Activated CD8-positive, alpha-beta T cell treated with anti-CD3 and anti-CD28 coated beads, Interleukin-2, amount 10 ng/mL, durations not matched to agents 7 days and 5 days (primary cell): ENCODE measurements around the gene MAGI2. TPM values are rescaled to one million over a fixed set of nuclear protein-coding genes. Genes with fewer than 3 reads are reported as not detected.

Experiments
- ATAC-seq: fragments of 150-1000 bp; cut with Tn5 transposase; one replicate; pipeline ENCODE4 v1.10.0; 2021; ENCODE audit warnings: moderate library complexity
- CTCF ChIA-PET: fragments of 350-600 bp; sonication (Branson Sonifier 250); formaldehyde crosslinking; loops from one replicate; lab custom pipeline; 2021; ENCODE audit warnings: antibody characterized with exemption; lab: Charles Lee
- POLR2A ChIA-PET: fragments of 350-600 bp; sonication (Branson Sonifier 250); formaldehyde crosslinking; loops from one replicate; lab custom pipeline; 2021; ENCODE audit warnings: antibody characterized with exemption; lab: Charles Lee
- DNase-seq: peaks from one replicate; pipeline ENCODE4 v3.0.0-alpha.2; 2020
- H3K27ac Mint-ChIP-seq: one replicate; pipeline ENCODE4 v1.8.0; 2021; ENCODE audit warnings: mild to moderate bottlenecking, mixed read lengths
- H3K27me3 Mint-ChIP-seq: one replicate; pipeline ENCODE4 v1.8.0; 2021; ENCODE audit warnings: low read depth, mixed read lengths
- H3K36me3 Mint-ChIP-seq: one replicate; pipeline ENCODE4 v1.8.0; 2021; ENCODE audit warnings: low read depth, mixed read lengths
- H3K4me1 Mint-ChIP-seq: one replicate; pipeline ENCODE4 v1.8.0; 2021; ENCODE audit warnings: low read depth, mixed read lengths
- H3K4me3 Mint-ChIP-seq: one replicate; pipeline ENCODE4 v1.8.0; 2021; ENCODE audit warnings: mild to moderate bottlenecking, mixed read lengths
- H3K9me3 Mint-ChIP-seq: one replicate; pipeline ENCODE4 v1.8.0; 2022; ENCODE audit warnings: mixed read lengths; ENCODE audit not compliant: insufficient read depth
- total RNA-seq, 2 experiments: library from RNA; stranded (reverse); gene quantifications; one replicate each; pipeline ENCODE4 v1.2.3, GENCODE V29; 2021

MAGI2 gene
- total RNA-seq, 2 experiments from 2014 or later: 0.05 TPM; not detected in 1

DNA sequence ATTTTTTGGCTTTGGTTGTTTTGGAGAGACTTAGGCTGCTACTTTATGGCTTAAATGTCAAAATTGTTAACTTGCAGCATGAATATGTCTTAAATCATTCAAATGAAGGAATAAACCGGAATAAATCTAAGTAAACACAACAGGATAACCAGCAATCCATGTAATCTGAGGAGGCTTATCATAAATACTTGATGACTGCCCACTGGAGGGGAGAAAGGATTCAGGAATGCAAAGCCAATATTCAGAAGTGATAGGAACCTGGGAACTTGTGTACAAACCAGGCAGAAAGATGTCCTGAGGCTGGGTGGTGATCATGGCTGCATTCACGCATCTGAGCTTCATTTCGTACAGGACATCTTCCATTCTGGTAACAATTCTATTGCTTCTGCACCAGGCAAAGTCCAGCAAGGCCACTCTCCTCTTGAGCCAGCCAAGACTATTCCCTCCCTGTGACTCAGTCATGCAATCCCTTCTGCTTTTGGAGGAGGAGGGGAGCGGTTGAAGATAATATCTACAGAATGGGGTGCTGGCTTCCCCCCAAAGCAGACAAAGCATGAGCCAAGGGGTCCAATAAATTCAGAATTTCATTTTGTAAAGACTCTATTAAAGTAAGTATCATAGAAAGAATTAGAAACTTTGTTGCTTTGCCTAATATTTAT is 1280.4 kb downstream of the MAGI2 start:
- POLR2A ChIA-PET: no interaction called here
- ATAC-seq (no peak), DNase-seq (no peak)
- CTCF ChIA-PET: no interaction called here
- Mint-ChIP-seq H3K27ac (no peak overlapping the region), H3K36me3 (no peaks in the 10 kb centered on the region), H3K9me3 (no peaks in the 10 kb centered on the region), H3K27me3 (peaks cover 3% of the 10 kb centered on the region), H3K4me1 (no peaks in the 10 kb centered on the region), H3K4me3 (no peak overlapping the region)

DNA sequence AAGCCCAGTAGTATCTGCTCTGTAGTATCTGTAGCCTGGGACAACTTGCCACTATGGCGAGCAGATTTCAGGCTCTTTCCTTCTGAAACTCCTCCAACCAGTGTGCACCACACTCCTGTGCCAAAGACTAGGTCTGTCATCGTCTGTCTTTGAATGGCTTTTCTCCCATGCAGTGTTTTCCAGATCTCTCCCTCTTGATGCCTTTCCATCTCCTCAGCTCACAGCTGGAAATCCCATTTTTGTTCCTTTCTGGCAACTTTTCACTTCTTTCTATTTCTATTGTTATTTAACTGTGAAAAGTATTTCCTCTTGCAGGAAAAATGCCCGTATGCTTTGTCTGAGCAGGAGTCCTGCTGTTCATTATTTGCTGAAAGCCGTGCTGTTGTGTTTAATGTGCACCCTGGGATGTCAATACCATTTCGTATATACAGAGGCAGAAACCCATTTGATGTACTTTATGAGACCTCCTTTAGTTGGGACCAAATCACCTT is 1281.2 kb downstream of the MAGI2 start:
- DNase-seq (no peak), ATAC-seq (no peak)
- H3K4me1 Mint-ChIP-seq: no peaks in the 10 kb centered on the region
- POLR2A ChIA-PET: no interaction called here
- no peaks in the 10 kb centered on the region for H3K9me3 Mint-ChIP-seq
- no peak overlapping the region for H3K27ac Mint-ChIP-seq
- CTCF ChIA-PET: no interaction called here
- no peak overlapping the region for H3K4me3 Mint-ChIP-seq
- H3K27me3 Mint-ChIP-seq: peaks cover 3% of the 10 kb centered on the region
- H3K36me3 Mint-ChIP-seq: no peaks in the 10 kb centered on the region

DNA sequence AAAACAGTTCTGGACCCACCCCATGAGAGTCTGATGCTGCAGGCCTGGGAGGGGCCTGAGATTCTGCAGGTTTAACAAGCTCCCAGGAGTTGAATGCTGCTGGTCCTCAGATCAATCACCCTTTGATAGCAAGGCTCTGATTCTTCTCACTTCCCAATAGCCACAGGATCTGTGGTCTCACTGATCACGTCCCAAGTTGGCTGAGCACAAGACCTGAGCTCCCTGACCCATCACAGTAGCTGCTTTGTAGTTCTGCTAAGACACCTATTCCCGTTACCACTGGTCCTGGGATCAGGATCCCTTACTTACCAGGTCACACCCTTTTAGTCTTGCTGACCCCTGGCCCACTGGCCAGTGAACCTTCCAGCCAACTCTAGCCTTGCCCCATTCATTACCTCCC is 1282.1 kb downstream of the MAGI2 start:
- DNase-seq (no peak), ATAC-seq (no peak)
- H3K27ac Mint-ChIP-seq: no peak overlapping the region
- POLR2A ChIA-PET: no interaction called here
- no peak overlapping the region for H3K4me3 Mint-ChIP-seq
- H3K27me3 Mint-ChIP-seq: peaks cover 3% of the 10 kb centered on the region
- no peaks in the 10 kb centered on the region for H3K36me3 Mint-ChIP-seq
- CTCF ChIA-PET: no interaction called here
- H3K9me3 Mint-ChIP-seq: no peaks in the 10 kb centered on the region
- H3K4me1 Mint-ChIP-seq: no peaks in the 10 kb centered on the region

DNA sequence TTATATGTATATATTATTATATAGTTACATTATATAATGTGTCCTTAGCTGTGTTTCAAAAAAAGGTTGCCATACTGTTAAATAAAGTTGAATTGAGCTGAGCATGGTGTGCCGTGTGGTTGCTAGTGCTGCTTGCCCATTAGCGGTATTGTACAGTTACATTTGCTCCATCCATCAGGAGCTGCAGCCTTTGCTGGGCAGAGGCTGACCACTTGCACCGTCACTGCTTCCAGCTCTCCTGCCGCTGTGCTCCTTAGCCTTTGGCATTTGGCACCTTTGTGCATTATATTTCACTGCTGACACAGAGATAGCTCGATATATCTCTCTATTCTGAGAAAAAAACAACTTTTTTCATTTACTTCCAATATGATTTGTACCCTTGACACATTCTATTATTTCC is 1282.7 kb downstream of the MAGI2 start:
- Mint-ChIP-seq H3K27me3 (peaks cover 3% of the 10 kb centered on the region), H3K4me3 (no peak overlapping the region), H3K27ac (no peak overlapping the region), H3K36me3 (no peaks in the 10 kb centered on the region), H3K4me1 (no peaks in the 10 kb centered on the region), H3K9me3 (no peaks in the 10 kb centered on the region)
- ATAC-seq (no peak), DNase-seq (no peak)
- ChIA-PET CTCF (no interaction called here), POLR2A (no interaction called here)

DNA sequence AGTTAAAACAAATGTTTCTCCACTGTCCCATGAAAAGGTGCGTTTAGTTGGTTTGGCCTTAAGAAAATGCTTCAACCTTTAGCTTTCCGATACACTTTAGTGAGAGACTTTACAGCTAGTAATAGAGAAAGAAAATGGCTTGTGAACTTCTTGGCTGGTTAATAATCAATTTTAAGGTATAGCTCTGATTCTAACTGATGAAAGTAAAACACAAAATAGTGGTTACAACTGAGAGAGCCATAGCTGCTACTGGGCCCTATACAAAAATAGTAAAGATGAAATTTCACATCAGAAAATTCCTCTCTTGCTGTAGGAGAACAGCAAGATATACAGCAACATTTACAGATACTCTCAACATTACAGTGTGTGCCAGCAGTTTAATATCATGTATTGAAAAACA is 1283.5 kb downstream of the MAGI2 start:
- peaks cover 3% of the 10 kb centered on the region for H3K27me3 Mint-ChIP-seq
- H3K4me3 Mint-ChIP-seq: no peak overlapping the region
- H3K4me1 Mint-ChIP-seq: no peaks in the 10 kb centered on the region
- no peak for ATAC-seq
- no peak for DNase-seq
- H3K36me3 Mint-ChIP-seq: no peaks in the 10 kb centered on the region
- CTCF ChIA-PET: no interaction called here
- H3K27ac Mint-ChIP-seq: no peak overlapping the region
- POLR2A ChIA-PET: no interaction called here
- no peaks in the 10 kb centered on the region for H3K9me3 Mint-ChIP-seq

DNA sequence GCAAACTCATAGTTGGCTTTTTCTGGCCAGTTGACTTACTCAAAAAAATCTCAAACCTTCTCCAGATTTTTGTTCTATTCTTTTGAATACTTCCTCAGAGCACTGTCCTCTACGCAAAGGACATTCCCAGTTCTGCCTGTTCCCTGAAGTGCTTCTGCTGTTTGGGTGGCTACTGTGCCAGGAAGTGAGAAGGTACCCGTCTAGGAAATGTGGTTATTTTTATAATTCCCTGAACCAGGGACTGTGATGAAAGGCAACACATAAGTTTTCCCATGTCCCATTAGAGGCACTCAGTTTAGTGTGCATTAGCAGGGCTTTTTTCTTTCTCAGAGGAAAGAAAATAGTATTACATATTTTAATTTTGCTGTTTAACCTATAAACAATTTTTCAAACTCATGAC is 1284.6 kb downstream of the MAGI2 start:
- Mint-ChIP-seq H3K9me3 (no peaks in the 10 kb centered on the region), H3K4me3 (no peak overlapping the region), H3K27me3 (peaks cover 3% of the 10 kb centered on the region), H3K4me1 (no peaks in the 10 kb centered on the region), H3K36me3 (no peaks in the 10 kb centered on the region), H3K27ac (no peak overlapping the region)
- no peak for DNase-seq
- ATAC-seq: no peak
- POLR2A ChIA-PET: no interaction called here
- CTCF ChIA-PET: no interaction called here

DNA sequence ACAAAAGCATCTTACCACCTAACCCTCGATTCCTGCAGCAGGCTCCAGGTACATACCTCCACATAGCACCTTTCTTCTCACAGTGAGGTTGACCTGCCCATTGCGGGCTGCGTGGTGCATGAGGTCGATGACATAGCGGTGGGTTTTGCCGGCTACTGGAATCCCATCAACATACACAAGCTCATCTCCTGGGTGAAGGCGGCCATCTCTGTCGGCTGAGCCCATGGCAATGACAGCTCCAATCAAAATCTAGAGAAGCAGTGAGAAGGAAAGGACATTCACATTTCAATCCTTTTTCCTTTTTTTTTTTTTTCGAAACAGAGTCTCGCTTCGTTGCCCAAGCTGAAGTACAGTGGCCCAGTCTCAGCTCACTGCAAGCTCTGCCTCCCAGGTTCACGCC is 1285.6 kb downstream of the MAGI2 start:
- Mint-ChIP-seq H3K27ac (no peak overlapping the region), H3K9me3 (no peaks in the 10 kb centered on the region), H3K4me1 (no peaks in the 10 kb centered on the region), H3K27me3 (peaks cover 3% of the 10 kb centered on the region), H3K36me3 (no peaks in the 10 kb centered on the region), H3K4me3 (no peak overlapping the region)
- ChIA-PET POLR2A (no interaction called here), CTCF (no interaction called here)
- DNase-seq (no peak), ATAC-seq (no peak)

DNA sequence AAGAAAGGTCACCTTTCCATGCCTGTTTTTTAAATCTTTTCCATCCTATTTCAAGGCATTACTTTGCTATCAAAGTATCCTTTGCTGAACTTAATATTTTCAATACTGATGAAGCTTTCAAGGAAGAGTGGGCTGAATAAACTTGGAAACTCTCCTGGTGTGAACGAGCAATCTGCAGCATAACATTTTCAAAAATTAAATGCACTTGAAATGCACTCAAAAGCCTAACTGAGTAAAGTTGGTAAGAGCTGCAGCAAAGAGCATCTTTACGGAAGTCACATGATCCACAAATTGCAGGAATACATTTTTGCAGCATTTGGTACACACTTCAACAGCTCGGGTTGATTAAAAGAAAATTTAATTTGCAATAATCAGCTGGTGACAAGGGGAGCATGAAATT is 1287.6 kb downstream of the MAGI2 start:
- no peak for DNase-seq
- ChIA-PET CTCF (no interaction called here), POLR2A (no interaction called here)
- ATAC-seq: no peak
- H3K4me3 Mint-ChIP-seq: no peak overlapping the region
- H3K27me3 Mint-ChIP-seq: no peaks in the 10 kb centered on the region
- no peak overlapping the region for H3K27ac Mint-ChIP-seq
- no peaks in the 10 kb centered on the region for H3K9me3 Mint-ChIP-seq
- H3K36me3 Mint-ChIP-seq: no peaks in the 10 kb centered on the region
- no peaks in the 10 kb centered on the region for H3K4me1 Mint-ChIP-seq

DNA sequence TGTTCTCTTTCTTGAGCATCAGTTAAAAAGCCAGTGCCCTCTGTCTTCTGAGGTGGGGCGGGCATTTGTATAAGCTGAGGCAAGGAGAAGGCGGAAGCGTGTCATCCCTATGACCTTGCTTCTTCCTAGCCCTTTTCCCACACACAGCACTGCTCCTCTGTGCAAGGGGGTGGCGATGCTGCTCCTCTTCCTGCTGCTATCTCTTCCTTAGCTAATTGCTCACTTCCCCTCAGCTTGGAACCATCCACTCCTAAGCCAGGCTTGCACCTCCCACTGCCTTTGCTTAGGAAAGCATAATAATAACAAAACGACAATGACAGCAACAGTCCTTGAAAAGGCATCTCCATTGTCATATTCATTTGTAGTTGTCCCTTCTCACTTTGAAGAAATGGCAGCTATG is 1288.0 kb downstream of the MAGI2 start:
- POLR2A ChIA-PET: no interaction called here
- H3K27me3 Mint-ChIP-seq: no peaks in the 10 kb centered on the region
- H3K27ac Mint-ChIP-seq: no peak overlapping the region
- H3K4me1 Mint-ChIP-seq: no peaks in the 10 kb centered on the region
- H3K4me3 Mint-ChIP-seq: no peak overlapping the region
- DNase-seq (no peak), ATAC-seq (no peak)
- H3K36me3 Mint-ChIP-seq: no peaks in the 10 kb centered on the region
- CTCF ChIA-PET: no interaction called here
- no peaks in the 10 kb centered on the region for H3K9me3 Mint-ChIP-seq

DNA sequence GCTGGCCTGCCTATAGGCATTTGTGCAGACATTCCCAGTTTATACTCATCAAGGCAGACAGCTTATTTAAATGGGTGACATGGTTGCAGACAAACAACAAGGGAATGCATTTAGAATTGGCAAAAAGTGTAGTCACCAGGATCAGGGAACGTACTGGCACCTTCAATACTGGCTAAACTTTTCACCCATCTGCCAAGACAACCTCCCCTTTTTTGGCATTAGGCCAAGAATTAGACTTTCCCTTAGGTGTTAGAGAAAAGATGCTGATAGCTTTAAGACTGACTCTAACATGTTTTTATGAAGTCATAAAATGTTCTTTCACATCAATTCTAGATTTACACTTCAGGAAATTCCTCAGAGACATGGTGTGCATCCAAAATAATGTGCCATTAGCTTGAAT is 1289.0 kb downstream of the MAGI2 start:
- Mint-ChIP-seq H3K27ac (no peak overlapping the region), H3K9me3 (no peaks in the 10 kb centered on the region), H3K4me3 (no peak overlapping the region), H3K27me3 (no peaks in the 10 kb centered on the region), H3K36me3 (no peaks in the 10 kb centered on the region), H3K4me1 (no peaks in the 10 kb centered on the region)
- CTCF ChIA-PET: no interaction called here
- POLR2A ChIA-PET: interaction anchor here (0.6 kb wide), 1 partner anchor 122 kb away, joined by 4 read pairs; no protein-coding TSS in a partner anchor
- DNase-seq (no peak), ATAC-seq (no peak)

DNA sequence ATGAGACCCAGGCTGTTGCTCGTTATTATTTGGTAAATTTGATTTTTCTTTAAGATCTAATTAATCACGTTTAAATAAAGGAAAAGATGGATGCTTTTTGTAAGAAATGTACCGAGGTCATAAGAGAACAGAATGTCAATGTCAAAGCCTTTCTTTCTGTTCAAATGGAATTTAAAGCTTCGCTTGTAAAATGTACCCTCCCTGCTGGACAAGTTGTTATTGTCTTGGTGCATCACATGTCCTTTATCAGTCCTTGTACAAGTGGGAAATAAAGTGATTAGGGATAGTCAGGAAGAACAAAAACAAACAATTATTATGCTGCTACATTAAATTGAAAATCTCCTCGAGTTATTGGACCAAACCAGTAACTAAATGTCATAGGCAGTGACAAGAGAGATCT is 1291.7 kb downstream of the MAGI2 start:
- CTCF ChIA-PET: no interaction called here
- Mint-ChIP-seq H3K4me3 (no peak overlapping the region), H3K9me3 (no peaks in the 10 kb centered on the region), H3K27ac (no peak overlapping the region), H3K36me3 (no peaks in the 10 kb centered on the region), H3K4me1 (no peaks in the 10 kb centered on the region), H3K27me3 (no peaks in the 10 kb centered on the region)
- ATAC-seq (no peak), DNase-seq (no peak)
- POLR2A ChIA-PET: no interaction called here

DNA sequence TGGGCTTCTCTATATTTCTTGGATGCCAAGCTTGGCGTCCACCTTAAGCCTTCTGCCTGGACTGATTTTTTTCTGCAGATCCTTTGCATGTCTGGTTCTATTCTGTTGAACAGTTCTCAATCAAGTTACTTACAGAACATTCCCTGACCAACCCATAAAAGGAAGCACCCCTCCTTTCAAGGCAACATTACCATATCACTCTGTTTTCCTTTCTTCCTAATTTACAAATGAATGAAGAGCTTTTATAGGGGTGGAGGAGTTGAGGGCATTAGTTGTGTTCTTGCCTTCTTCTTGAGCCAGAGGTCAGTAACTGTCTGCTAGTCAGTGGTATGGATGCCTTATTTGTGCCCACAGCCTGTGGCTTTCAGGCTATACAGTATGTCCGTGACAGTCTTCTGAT is 1293.9 kb downstream of the MAGI2 start:
- H3K4me3 Mint-ChIP-seq: no peak overlapping the region
- H3K9me3 Mint-ChIP-seq: no peaks in the 10 kb centered on the region
- no peak for ATAC-seq
- CTCF ChIA-PET: no interaction called here
- DNase-seq: no peak
- H3K27me3 Mint-ChIP-seq: no peaks in the 10 kb centered on the region
- POLR2A ChIA-PET: no interaction called here
- H3K4me1 Mint-ChIP-seq: no peaks in the 10 kb centered on the region
- no peaks in the 10 kb centered on the region for H3K36me3 Mint-ChIP-seq
- no peak overlapping the region for H3K27ac Mint-ChIP-seq

DNA sequence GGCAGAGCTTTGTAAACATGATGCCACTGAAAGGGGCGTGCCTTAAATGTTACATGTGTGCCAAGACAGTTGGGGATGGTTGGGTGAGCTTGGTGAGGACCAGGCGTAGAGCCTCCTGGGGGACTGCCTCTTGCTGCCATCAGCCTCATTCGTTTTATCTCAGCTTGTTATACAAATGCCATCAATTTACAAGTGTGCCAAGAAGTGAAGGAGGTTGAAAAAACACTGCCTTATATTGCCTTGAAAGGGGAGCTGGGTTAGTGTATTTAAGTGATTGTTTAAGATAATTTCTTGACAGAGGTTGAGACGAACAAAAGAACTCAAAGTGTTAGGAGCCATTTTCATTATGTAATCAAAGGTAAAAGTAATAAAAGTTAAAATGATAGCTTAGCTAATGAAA is 1300.2 kb downstream of the MAGI2 start:
- Mint-ChIP-seq H3K4me1 (no peaks in the 10 kb centered on the region), H3K4me3 (no peak overlapping the region), H3K9me3 (no peaks in the 10 kb centered on the region), H3K36me3 (no peaks in the 10 kb centered on the region), H3K27ac (no peak overlapping the region), H3K27me3 (no peaks in the 10 kb centered on the region)
- no peak for ATAC-seq
- CTCF ChIA-PET: no interaction called here
- POLR2A ChIA-PET: no interaction called here
- no peak for DNase-seq
